Hematopoietic multipotent progenitor cell treated with erythropoietin and hydrocortisone succinate and interleukin-3 and kit ligand, for 8 days (in vitro differentiated cells): ENCODE results near the gene ZNF576.
"Not testable (repeated sequence)": the region's sequence is repeated elsewhere in the genome, so short reads cannot be mapped to it uniquely, and the experiment has no call there.

Experiments
- DNase-seq: peaks from one replicate; pipeline ENCODE4 v3.0.0-alpha.2; 2015

The ZNF576 gene

DNA sequence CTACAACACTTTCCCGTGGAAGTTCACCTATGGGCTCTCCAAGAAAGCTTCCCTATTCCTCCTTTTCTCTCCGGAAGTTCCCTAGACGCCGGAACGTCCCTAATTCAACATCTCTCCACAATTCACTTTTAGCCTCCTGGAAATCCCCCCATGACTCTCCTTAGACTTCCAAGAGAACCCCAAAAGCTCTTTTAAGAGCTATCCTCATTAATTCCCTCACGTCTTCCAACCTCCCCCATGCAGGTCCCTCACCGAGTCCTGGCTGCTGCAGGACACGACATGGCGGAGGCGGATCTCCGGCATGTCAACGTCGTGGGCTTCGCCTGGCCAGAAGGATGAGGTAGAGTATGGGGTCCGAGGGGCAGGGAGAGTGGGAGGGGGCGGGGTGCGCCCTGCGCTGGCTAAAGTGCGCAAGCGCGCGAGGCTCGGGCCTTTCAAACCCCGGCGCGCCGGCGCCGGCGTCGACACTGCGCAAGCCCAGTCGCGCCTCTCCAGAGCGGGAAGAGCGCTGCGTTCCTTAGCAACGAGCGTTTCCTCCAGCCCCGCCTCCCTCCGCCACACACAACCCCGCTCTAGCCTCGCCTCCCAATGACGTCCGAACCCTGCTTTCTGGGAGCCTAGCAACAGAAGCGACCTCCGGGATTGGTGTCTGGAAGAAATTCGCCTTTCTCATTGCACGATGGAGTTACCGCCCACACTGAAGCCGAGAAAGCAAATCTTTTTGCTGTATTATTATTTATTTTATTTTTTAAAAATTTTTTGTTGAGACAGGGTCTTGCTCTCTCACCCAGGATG lies 21.0 kb upstream of the ZNF576 start, which contains the start of the genes PINLYP and XRCC1:
Gene PINLYP, plus strand, starts transcription at position 646 of the 795 bp plus-strand sequence. CDS start 1,391 bp downstream, outside the sequence.
Gene XRCC1, minus strand, starts transcription at position 372 of the 795 bp plus-strand sequence. Its CDS starts 69 bp downstream, at position 303.
- DNase-seq: peak; percentile 99

DNA sequence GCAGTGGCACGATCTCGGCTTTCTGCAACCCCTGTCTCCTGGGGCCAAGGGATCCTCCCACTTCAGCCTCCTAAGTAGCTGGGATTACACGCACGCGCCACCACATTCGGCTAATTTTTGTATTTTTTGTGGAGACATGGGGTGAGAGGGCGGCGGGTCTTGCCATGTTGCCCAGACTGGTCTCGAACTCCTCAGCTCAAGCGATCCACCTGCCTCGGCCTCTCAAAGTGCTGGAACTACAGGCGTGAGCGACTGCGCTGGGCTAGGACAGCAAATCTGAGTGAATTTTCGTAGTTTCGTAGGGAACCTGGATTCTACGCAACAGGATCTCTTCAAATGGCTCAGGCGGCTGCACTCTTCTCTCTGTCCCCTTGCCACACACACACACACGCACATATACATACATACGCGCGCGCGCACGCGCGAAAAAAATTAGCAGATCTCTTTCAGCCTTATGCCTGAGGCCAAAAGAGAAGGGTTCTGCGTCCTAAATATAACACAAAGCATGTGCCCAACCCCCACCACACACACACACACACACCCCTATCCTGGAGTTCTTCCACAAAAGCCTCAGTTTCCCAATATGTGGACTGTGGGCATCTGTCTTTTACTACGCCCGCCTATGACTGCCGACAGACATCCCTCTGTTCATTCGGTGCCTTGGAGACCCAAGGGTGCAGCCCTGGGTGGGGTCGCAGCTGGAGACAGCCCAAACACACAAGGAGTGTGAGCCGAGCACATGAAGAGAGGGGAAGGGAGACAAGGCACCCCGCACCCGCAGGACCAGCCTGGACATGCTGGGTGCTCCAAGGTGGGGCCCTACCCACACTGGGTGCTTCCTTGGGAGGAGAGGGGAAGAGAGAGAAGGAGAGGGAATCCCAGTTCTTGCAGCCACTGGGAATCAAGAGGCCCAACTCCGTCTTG lies 20.2 kb upstream of the ZNF576 start:
- DNase-seq: no peak

DNA sequence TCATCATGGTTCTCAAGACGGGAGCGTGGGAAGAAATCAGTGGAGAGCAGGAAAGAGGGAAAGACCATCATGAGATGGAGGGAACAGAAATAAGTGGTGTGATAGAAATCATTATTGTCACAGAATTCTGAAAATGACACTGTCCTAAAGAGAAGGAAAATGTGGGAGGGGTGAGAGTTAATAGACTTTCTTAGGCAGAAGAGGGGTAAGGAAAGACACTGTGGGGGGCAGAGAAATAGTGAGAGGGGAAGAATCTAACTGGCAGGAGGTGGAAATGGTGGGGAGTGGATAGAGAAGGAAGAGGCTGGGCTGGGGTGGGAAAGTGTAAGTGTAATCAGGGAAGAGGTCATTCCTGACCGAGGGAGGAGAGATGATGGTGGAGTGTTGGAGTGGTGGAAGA lies 17.6 kb upstream of the ZNF576 start:
- no peak for DNase-seq

DNA sequence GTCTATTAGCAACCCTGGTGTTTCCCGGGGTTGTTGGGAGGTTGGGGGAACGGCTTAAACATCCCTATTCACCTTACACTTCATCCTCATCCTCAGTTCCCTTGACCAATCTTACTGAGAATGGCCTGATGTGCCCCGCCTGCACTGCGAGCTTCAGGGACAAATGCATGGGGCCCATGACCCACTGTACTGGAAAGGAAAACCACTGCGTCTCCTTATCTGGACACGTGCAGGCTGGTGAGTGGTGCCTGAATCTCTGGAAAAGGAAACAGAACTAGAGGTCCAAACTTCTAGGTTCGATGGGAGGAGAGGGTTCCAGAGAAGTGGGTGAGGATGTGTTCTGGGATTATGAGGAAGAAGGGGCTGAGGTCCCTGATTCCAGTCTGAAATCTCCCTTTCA lies 14.9 kb upstream of the ZNF576 start:
- peak; percentile 55 for DNase-seq

DNA sequence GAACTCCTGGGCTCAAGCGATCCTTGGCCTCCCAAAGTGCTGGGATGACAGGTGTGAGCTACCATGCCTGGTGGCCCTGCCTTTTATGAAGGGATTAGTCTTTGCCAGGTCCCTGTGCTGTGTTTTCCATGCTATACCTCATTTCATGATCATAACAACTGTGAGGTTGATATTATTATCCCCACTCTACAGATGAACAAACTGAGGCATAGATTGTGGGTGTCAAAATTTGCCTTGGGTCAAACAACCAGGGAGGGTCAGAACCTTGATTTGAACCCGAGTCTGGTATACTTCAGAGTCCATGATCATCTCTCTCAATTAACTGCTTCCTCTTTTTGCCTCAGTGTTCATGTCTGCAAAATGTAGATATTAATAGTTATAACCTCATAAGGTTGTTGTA lies 13.9 kb upstream of the ZNF576 start:
- DNase-seq: no peak

DNA sequence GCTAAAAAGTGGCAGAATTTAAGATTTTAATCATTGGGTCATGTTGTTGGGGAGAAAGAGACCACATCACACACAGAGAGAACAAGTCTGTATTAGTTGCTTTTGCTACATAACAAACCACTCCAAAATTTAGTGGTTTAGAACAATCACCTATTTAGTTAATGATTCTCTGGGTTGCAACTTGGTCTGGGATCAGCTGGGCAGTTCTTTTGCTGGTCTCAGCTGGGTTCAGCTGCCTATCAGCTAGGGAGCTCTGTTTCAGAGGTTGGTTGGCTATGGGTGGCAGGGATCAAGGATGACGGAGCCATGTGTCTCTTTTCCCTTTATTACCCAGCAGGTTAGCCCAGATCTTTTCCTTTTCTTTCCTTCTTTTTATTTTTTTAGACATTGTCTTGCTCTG lies 11.9 kb upstream of the ZNF576 start:
- DNase-seq: no peak

DNA sequence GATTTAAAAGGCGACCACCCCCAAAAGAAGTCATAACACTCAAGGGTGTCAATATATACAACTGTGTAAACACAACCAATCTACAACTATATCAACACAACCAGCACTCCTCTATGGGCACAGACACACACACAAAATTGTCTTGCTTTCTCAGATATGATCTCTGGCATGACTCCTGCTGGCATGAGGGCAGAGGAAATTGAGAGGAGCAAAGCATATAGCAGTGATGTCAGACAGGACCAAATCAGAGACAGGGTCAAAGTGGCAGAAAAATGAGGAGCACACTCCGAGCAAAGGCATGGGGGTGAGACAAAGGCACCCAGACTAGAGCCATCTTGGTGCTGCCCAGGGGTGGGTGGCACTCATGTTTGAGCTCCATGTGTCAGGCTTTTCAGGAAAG lies 10.0 kb upstream of the ZNF576 start:
- peak; percentile 51 for DNase-seq

DNA sequence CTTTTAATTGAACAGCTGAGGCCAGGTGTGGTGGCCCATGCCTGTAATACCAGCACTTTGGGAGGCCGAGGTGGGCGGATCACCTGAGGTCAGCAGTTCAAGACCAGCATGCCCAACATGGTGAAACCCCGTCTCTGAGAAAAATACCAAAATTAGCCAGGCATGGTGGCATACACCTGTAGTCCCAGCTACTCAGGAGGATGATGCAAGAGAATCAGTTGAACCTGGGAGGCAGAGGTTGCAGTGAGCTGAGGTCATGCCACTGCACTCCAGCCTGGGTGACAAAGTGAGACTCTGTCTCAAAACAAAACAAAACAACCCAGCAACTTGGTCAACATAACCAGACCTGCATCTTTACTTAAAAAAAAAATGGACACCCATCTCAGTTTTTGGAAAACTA lies 9.4 kb upstream of the ZNF576 start:
- DNase-seq: not testable (repeated sequence)

DNA sequence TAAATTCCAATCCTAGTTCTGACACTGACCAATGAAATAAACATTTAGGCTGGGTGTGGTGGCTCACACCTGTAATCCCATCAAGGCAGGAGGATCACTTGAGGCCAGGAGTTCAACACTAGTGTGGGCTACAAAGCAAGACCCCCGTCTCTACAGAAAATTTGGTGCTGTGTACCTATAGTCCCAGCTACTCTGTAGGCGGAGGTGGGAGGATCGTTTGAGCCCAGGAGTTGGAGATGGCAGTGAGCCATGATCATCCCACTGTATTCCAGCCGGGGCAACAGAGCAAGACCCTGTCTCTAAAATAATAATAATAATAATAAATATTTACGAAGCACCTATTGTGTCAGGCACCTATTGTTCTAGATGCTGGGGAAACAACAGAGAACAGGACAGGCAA lies 7.1 kb upstream of the ZNF576 start:
- no peak for DNase-seq

DNA sequence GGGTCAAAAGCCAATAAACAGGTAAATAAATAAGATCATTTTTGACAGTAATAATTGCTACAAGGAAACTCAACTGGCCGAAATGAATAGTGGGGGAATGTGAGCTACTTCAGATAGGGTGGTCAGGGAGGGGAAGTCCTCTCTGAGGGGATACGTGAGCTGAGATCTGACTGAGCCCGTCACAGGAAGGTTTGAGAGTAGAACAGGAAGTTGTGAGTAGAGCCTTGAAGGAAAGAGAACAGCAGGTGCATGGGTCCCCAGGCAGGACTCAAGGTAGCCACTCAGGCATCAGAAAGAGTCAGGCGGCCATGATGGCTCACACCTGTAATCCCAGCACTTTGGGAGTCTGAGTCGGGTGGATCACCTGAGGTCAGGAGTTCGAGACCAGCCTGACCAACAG lies 6.7 kb upstream of the ZNF576 start:
- DNase-seq: no peak

DNA sequence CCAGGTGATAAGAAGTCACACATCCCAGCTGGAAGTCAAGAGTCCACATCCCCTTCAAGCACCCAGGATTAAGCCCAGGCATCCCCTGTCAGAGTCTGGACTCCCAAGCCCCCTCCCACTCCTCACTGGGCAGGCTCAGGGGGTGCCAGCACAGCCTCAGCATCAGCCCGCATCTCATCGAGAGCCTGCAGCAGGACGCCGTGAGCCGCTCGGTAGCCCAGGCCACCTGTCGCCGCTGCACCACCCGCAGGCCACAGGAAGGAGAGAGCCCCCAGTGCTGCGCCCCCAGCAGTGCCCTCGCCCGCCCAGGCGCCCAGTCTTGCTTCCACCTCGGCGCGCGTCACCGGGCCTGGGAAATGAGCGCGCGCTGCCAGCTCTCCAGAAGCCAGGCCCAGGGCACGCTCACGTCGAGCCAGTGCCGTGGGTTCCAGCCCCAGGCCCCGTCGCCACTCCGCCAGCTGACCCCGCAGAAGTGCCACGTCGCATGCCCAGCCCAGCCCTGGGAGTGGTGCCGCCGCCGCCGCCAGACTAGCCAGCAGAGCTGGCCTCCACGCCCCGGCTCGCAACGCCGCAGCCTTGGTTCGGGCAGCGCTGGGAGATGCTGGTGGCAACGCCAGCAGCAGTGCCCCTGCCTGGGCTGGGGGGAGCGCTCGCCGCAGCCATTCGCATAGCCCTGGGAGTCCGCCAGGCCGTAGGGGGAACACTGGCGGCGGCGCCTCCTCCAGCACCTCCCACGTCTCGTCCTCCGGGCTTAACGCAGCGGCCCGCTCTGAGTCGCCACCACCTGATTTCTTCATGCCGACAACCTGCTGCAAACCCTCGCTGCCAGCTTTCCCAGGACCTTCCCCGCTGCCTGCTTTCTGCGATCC lies 4.3 kb upstream of the ZNF576 start:
- no peak for DNase-seq

DNA sequence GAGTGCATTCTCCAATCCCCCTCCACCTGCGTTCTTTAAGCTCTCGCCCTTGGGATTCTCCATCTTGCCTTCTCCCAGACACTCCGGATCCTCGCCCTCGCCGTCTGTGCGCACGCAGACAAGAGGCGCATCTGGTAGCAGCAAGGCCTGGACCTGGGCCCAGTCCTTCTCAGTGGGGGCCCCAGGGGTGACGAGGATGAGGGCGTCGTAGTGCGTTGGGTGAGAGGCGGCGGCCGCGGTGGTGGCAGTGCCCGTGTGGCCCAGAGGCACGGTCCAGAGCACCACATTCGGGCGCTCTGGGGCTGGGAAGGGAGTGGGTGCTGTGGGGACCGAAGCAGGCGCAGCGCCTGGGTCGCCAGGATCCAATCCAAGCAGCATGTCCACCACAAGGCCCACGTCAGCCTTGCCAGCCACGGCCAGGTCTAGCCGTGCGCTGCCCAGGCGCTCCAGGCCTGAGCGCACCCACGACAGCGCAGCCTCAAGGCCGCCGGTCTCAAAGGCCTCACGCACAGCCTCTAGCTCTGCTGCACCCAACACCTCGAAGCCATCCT lies 3.5 kb upstream of the ZNF576 start:
- DNase-seq: no peak

DNA sequence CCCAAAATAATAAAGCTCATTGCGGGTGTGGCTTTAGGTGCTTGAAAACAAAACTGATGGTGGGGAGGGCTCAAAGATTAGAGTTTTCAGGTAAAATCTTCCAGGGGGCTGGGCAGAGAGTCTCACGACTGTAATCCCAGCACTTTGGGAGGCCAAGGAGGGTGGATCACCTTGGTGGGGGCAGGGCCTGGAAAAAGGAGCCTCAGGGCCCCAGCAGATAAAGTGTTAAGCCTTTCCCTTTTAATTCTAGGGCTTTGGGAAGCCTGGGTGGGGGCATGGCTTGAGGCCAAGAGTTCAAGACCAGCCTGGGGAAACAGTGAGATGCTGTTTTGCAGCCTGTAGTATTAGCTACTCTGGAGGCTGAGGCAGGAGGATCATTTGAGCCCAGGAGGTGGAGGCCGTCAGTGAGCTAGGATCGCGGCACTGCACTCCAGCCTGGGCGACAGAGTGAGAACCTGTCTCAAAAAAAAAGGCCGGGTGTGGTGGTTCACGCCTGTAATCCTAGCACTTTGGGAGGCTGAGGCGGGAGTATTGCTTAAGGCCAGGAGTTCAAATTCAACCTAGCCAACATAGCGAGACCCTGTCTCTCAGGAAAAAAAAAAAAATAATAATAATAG lies 2.2 kb upstream of the ZNF576 start:
- no peak for DNase-seq

DNA sequence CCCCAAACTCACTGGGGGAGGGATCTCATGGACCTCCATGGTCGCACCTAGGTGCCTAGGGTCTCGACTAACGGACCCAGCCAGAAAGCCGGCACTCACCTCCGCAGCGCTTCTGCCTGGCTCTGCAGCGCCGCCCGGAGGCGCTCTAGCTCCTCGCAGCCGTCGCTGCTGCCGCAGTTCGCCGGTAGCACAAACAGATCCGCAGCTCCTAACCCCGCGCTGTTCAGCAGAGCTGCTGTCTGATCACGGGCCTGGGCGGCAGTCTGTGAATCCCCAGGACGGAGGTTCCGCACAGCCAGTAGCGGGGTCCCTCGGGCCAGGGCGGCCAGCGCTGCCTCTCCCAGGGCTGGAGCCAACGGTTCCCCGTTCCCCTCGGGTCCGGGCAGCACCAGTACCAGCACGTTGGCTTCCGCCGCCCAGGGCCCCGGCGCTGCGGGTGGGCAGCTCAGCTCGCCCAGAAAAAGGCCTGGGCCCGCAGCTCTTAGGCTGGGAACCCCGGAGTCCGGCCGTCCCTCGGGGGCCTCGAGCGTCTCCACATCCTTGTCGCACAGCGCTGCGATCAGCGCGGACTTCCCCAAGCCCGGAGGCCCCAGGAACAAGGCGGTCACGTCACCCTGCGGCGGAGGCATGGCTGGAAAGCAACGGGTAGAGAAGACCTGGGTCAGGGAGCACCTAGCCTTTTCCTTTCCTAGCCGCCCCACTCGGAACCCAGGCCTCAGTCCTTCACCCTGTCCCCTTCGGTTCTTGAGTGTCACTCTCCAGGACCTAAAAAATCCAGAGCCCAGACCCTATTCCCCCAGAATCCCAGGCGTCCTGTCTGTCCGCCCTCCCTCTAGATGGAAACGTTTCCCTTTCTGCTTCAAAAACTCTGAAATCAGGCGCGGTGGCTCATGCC lies 1.4 kb upstream of the ZNF576 start:
- DNase-seq: peak; percentile 75

DNA sequence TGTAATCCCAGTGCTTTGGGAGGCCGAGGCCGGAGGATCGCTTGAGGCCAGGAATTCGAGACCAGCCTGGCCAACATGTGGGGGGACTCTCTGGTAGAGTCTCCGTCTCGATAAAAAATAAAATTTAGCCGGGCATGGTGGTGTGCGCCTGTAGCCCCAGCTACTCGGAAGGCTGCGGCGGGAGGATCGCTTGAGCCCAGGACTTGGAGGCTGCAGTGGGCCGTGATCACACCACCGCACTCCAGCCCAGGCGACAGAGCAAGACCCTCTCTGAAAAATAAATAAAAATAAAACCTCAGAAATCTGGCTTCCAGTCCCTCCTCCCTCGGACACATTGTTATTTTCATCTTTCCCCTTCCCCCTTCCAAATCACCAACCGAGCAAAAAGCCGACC lies 793 bp upstream of the ZNF576 start:
- no peak for DNase-seq

DNA sequence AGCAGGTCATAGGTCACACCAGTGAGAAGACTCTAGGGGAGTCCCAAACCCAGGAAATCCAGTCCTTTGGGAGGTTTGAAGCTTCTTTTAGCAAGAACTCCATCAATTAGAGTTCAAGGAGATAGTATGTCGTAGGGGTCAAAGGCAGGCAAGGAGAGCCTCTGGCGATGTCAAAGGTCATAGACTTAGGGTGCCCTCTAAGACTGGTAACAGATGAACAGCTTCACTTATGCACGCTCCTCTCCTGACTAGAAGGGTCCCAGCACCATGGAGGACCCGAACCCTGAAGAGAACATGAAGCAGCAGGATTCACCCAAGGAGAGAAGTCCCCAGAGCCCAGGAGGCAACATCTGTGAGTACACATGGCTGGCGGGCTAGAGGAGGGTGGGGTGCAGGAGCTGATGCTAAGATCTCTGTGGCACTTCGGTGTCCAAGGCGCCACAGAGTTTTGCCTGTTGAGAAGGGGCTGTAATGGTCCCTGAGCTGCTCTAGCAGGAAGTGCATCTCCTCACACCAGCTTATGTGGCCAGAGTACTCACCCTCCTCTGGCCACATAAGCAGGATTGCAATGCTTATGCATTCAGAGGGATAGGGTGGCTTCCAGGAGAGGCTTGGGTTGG lies 557 bp downstream of the ZNF576 start:
- DNase-seq: no peak

DNA sequence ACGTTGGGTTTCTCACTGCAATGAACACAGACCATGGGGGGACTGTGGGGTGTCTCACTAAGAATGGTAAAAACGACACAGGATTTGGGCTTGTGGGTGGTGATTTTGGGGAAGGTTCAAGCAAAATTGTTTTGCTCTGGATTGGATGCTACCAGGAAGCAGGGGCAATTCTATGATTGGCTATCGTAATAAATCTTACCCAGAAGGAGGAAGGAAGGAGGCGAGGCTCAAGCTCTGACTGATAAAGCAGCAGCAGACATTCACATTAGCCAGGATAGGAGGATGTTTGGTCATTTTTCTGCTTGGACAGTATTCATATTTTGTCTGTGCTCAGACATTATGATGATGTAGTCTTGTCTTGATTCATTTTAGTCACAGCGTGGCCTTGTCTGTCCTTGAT lies 1.5 kb downstream of the ZNF576 start:
- DNase-seq: no peak

DNA sequence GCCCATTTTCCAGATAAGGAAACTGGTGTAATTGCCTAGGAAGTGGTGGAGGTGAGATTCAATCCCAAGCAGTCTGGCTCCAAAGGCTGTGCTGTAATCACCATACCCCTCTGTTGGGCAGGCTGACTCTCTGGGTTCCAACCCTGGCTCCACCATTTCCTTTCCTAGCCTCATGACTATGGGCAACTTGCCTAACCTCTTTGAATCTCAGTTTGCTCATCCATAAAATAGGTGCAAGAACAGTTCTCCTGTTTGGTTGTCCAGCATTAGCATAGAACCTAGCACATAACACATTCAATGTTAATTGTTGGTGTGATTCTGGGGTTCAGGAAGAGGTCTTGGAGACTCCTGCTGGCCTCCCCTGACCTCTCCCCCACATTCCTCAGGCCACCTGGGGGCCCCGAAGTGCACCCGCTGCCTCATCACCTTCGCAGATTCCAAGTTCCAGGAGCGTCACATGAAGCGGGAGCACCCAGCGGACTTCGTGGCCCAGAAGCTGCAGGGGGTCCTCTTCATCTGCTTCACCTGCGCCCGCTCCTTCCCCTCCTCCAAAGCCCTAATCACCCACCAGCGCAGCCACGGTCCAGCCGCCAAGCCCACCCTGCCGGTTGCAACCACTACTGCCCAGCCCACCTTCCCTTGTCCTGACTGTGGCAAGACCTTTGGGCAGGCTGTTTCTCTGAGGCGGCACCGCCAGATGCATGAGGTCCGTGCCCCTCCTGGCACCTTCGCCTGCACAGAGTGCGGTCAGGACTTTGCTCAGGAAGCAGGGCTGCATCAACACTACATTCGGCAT lies 2.2 kb downstream of the ZNF576 start:
- no peak for DNase-seq

DNA sequence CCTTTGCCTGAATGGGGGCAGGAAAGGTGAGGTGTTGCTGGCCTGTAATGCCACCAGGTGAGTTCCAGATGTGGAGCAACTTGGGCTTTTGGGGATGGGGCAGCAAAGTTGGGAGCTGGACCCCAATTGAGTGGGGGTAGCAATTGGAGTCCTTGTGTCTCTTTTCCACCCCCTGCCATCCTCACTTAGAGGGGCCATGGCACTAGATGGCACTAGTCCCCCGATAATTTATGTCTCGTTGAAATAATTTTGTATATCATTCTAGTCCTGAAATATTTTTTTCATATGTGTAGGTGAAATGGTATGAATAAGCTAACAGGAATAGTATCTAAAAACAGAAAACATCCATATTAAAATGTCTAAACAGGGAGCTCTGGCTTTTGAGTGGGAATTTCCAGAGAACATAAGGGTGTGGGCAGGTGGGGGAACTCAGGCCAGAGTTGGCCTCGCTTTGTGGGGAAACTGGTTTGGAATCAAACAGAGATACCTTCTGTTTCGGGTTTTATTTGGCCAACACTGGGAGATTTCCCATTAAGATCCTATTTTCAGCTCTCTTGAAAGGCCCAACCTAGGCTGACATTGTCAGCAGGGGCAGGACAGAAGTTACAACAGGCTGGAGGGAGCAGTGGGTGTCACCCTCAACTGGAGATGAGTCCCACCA lies 3.4 kb downstream of the ZNF576 start:
- no peak for DNase-seq
